ENCODE data around the gene GABBR2.
"Not testable (repeated sequence)": the region's sequence is repeated elsewhere in the genome, so short reads cannot be mapped to it uniquely, and the experiment has no call there.

The GABBR2 gene

GRCh38 chr9:98290411-98290810 lies 418.3 kb downstream of the GABBR2 start:
- no peak for DNase-seq (ENCODE audit: low spot score)

GRCh38 chr9:98289614-98290201 lies 419.0 kb downstream of the GABBR2 start:
- DNase-seq (ENCODE audit: low spot score): no peak

GRCh38 chr9:98288881-98289280 lies 419.9 kb downstream of the GABBR2 start:
- DNase-seq (ENCODE audit: low spot score): no peak

GRCh38 chr9:98287384-98287783 lies 421.4 kb downstream of the GABBR2 start:
- no peak for DNase-seq (ENCODE audit: low spot score)

GRCh38 chr9:98285446-98285845 lies 423.3 kb downstream of the GABBR2 start:
- no peak for DNase-seq (ENCODE audit: low spot score)

- no peak for DNase-seq (ENCODE audit: low spot score)
These were observed 424.0 kb downstream of the GABBR2 start for GRCh38 chr9:98284754-98285153.

GRCh38 chr9:98283143-98283542 lies 425.6 kb downstream of the GABBR2 start:
- DNase-seq (ENCODE audit: low spot score): not testable (repeated sequence)

GRCh38 chr9:98281281-98281680 lies 427.5 kb downstream of the GABBR2 start:
- no peak for DNase-seq (ENCODE audit: low spot score)

- no peak for DNase-seq (ENCODE audit: low spot score)
These were observed 428.2 kb downstream of the GABBR2 start for GRCh38 chr9:98280574-98280973.

- DNase-seq (ENCODE audit: low spot score): no peak
These were observed 428.6 kb downstream of the GABBR2 start for GRCh38 chr9:98280162-98280561.

GRCh38 chr9:98276907-98277469 lies 431.7 kb downstream of the GABBR2 start:
- DNase-seq (ENCODE audit: low spot score): no peak

GRCh38 chr9:98275159-98275558 lies 433.6 kb downstream of the GABBR2 start:
- DNase-seq (ENCODE audit: low spot score): no peak

GRCh38 chr9:98272083-98272482 lies 436.7 kb downstream of the GABBR2 start:
- no peak for DNase-seq (ENCODE audit: low spot score)

- no peak for DNase-seq (ENCODE audit: low spot score)
These were observed 437.3 kb downstream of the GABBR2 start for GRCh38 chr9:98271479-98271878.

- not testable (repeated sequence) for DNase-seq (ENCODE audit: low spot score)
These were observed 438.5 kb downstream of the GABBR2 start for GRCh38 chr9:98270284-98270683.

- not testable (repeated sequence) for DNase-seq (ENCODE audit: low spot score)
These were observed 439.1 kb downstream of the GABBR2 start for GRCh38 chr9:98269652-98270051.

GRCh38 chr9:98267556-98267955 lies 441.2 kb downstream of the GABBR2 start:
- not testable (repeated sequence) for DNase-seq (ENCODE audit: low spot score)

- no peak for DNase-seq (ENCODE audit: low spot score)
These were observed 444.2 kb downstream of the GABBR2 start for GRCh38 chr9:98264516-98264915.

GRCh38 chr9:98263482-98264357 lies 445.0 kb downstream of the GABBR2 start:
- DNase-seq (ENCODE audit: low spot score): peak; percentile 86

GRCh38 chr9:98263080-98263479 lies 445.7 kb downstream of the GABBR2 start:
- DNase-seq (ENCODE audit: low spot score): no peak

- DNase-seq (ENCODE audit: low spot score): no peak
These were observed 446.7 kb downstream of the GABBR2 start for GRCh38 chr9:98262056-98262455.

- DNase-seq (ENCODE audit: low spot score): no peak
These were observed 448.1 kb downstream of the GABBR2 start for GRCh38 chr9:98260635-98261034.

- no peak for DNase-seq (ENCODE audit: low spot score)
These were observed 448.9 kb downstream of the GABBR2 start for GRCh38 chr9:98259791-98260190.

Data from cerebellar cortex (tissue), 1 donor.